GM18517 (cell line): ENCODE data around the gene NFKB2.

Experiments used
- ATAC-seq: cut with Tn5 transposase; IDR thresholded peaks from one replicate; pipeline ENCODE4 v1.9.1; 2021; ENCODE audit warnings: mild to moderate bottlenecking, moderate library complexity; ENCODE audit not compliant: unreplicated experiment

The NFKB2 gene

DNA sequence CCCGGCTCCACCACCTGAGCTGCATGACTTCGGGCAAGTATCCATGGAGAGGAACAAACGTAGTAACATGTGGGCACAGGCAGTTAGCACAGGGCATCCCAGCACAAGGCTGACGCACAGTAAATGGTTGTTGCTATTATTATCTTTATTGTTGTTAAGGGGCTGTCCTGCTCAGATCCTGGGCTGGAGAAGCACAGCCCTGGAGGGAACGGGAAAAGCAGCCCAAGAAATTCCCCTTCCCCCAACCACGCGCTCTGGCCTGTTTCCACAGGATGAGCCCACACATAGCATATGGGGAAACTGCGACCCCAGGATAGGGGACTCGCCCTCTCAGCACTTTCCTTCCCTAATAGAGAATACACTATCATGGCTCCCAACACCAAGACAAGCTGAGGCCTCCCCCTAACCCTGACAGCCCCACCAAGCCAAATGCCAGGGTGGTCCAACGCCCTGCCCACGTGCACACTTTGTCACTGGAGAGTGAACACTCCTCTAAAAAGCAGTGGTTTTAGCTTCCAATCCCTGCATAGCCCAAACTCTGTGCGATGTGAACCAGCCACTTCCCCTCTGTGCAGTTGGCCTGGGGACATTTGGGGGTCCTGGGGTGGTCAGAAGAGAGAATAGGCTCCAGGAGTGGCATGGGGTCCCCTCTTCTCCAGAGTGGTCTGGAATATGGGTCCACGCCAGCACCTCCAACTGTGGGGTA lies 12.1 kb downstream of the NFKB2 start:
- ATAC-seq = no peak

GRCh38 chr10:102408131-102408727 lies 12.7 kb downstream of the NFKB2 start:
- ATAC-seq = no peak

- ATAC-seq = no peak
Measured at GRCh38 chr10:102408728-102409603, 13.5 kb downstream of the NFKB2 start.

GRCh38 chr10:102409604-102410428 lies 14.3 kb downstream of the NFKB2 start:
- no peak for ATAC-seq

- no peak for ATAC-seq
Measured at GRCh38 chr10:102410429-102411073, 15.0 kb downstream of the NFKB2 start.

DNA sequence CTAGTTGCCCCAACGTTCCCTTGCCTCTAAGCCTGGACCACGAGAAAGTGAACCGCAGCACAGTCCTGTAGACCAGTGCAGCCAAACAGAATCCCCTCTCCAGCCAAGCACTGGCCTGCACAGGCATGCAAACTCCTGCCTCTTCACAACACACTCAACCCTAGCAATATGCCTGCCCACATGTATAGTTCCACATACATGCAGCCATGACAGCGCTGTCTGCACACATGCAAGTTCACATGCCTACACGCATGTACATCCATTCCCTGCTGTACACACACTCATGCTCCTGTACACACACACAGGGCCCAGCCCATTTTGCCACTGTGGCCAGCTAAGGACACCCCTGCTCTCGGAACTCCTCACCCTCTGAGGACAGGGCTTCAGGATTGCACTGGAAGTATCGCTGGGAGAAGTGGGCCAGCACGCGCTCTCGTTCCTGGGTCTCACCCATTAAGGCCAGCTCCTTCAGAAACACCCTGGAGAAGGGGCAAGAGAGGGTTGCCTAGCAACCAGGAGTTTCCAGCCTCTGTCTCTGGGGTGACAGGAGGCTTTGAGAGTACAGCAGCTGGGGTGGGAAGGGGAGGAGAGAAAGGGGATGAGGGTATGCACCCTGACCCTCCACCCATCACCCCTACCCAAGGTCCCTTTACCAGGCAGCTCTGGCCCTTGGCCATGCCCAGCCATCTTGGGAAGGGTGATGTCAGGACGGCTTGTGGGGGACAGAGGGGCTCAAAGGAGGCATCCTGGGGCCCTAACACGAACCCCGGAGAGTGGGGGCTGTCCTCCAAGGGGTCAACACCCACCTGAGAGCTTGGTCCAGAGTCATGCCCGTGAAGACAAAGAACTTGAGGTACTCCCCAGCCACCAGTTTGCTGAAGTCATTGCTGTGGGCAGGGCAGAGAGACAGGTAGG lies 16.1 kb downstream of the NFKB2 start:
- ATAC-seq = no peak

GRCh38 chr10:102412293-102412692 lies 16.8 kb downstream of the NFKB2 start:
- ATAC-seq = no peak

GRCh38 chr10:102413053-102413705 lies 17.7 kb downstream of the NFKB2 start:
- no peak for ATAC-seq

- no peak for ATAC-seq
Measured at GRCh38 chr10:102413806-102414561, 18.5 kb downstream of the NFKB2 start.

- no peak for ATAC-seq
Measured at GRCh38 chr10:102414749-102415148, 19.2 kb downstream of the NFKB2 start.

- ATAC-seq = no peak
Measured at GRCh38 chr10:102416283-102416682, 20.8 kb downstream of the NFKB2 start.

GRCh38 chr10:102416695-102417094 lies 21.2 kb downstream of the NFKB2 start:
- no peak for ATAC-seq

GRCh38 chr10:102418622-102419268 lies 23.2 kb downstream of the NFKB2 start, which contains the start of gene PSD:
TSS of gene PSD (minus strand) at chr10:102418785. CDS start at chr10:102417038, 1,747 bp downstream.
- ATAC-seq = no peak

- ATAC-seq = no peak
Measured at GRCh38 chr10:102419269-102420180, 24.0 kb downstream of the NFKB2 start.

GRCh38 chr10:102420181-102420713 lies 24.7 kb downstream of the NFKB2 start:
- ATAC-seq = no peak
